Epidermal melanocyte (primary cell): Measurements from ENCODE around the gene VIPR1.
"Not testable (repeated sequence)": the region's sequence is repeated elsewhere in the genome, so short reads cannot be mapped to it uniquely, and the experiment has no call there.

Source experiments
- DNase-seq: peaks from one replicate; pipeline ENCODE4 v3.0.0; 2011; ENCODE audit warnings: low spot score; ENCODE audit not compliant: insufficient read length

VIPR1 gene

GRCh38 chr3:42575137-42575741 is 72.8 kb downstream of the VIPR1 start:
- DNase-seq: no peak

GRCh38 chr3:42578054-42578453 is 75.6 kb downstream of the VIPR1 start:
- no peak for DNase-seq

- DNase-seq: not testable (repeated sequence)
Measured at GRCh38 chr3:42579346-42579745, 76.9 kb downstream of the VIPR1 start.

GRCh38 chr3:42581400-42581708 is 78.9 kb downstream of the VIPR1 start:
- DNase-seq: no peak

GRCh38 chr3:42581709-42582473 is 79.4 kb downstream of the VIPR1 start, which contains the start of gene SEC22C:
Gene SEC22C, minus strand, starts transcription at chr3:42581967. Its CDS starts 12,921 bp downstream, at chr3:42569046.
- peak; percentile 98 for DNase-seq

GRCh38 chr3:42582474-42583070 is 80.1 kb downstream of the VIPR1 start:
- DNase-seq: no peak
